HL-60 (cell line): ENCODE measurements around the gene SRSF12.

Source experiments
- DNase-seq, 2 experiments: peaks; one replicate each; pipeline ENCODE4 v3.0.0-alpha.2; 2010 to 2020; ENCODE audit warnings: low read depth in 1 of 2, low spot score in 1 of 2
- H3K27ac ChIP-seq: fragments of 250-450 bp; sonication (Bioruptor Pico); replicated peaks from 2 replicates; pipeline ENCODE4 v1.5.1; 2020; ENCODE audit warnings: mild to moderate bottlenecking, moderate library complexity
- H3K27me3 ChIP-seq: fragments of 250-450 bp; sonication (Bioruptor Pico); 2 replicates; pipeline ENCODE4 v1.5.1; 2021; ENCODE audit warnings: mild to moderate bottlenecking, moderate library complexity; ENCODE audit not compliant: insufficient read depth, poor library complexity, severe bottlenecking
- H3K4me3 ChIP-seq: replicated peaks from 2 replicates; pipeline ENCODE4 v1.5.1; 2011; ENCODE audit warnings: mild to moderate bottlenecking, control low read depth, low read length; ENCODE audit not compliant: insufficient read depth
- CTCF ChIP-seq: IDR thresholded peaks from one replicate; pipeline ENCODE4 v1.5.1; 2011; ENCODE audit warnings: low read length, control low read depth, inconsistent platforms; ENCODE audit not compliant: insufficient read depth
- GABPA ChIP-seq: IDR thresholded peaks from 2 replicates; pipeline ENCODE4 v1.6.1; 2012; ENCODE audit warnings: low read depth
- POLR2AphosphoS5 ChIP-seq: IDR thresholded peaks from 2 replicates; pipeline ENCODE4 v1.6.1; 2012; ENCODE audit warnings: low read depth
- REST ChIP-seq: IDR thresholded peaks from 2 replicates; pipeline ENCODE4 v1.6.1; 2012; ENCODE audit warnings: low read depth; ENCODE audit not compliant: insufficient replicate concordance
- SPI1 ChIP-seq: IDR thresholded peaks from 2 replicates; pipeline ENCODE4 v1.6.1; 2012; ENCODE audit warnings: low read depth, mild to moderate bottlenecking, borderline replicate concordance

SRSF12 gene

GRCh38 chr6:89073014-89073620 is 44.8 kb downstream of the SRSF12 start:
- Histone ChIP-seq H3K27ac (peak overlapping the region; percentile 94), H3K27me3 (no peaks in the 10 kb centered on the region), H3K4me3 (0 out of 2 replicates have a peak overlapping the region, but pooled peaks have one; percentile 2)
- peak; percentile 78 to 95 for DNase-seq
- TF ChIP-seq CTCF, result no peak
- TF ChIP-seq REST, result no peak
- TF ChIP-seq SPI1, result peak; percentile 67
- TF ChIP-seq POLR2AphosphoS5, result peak; percentile 94

GRCh38 chr6:89071036-89071435 is 46.8 kb downstream of the SRSF12 start:
- no peak for DNase-seq

More at GRCh38 chr6:89071036-89071435, 46.8 kb downstream of the SRSF12 start:
- Histone ChIP-seq H3K27ac (peak overlapping the region; percentile 94), H3K4me3 (no peak overlapping the region), H3K27me3 (no peaks in the 10 kb centered on the region)
- TF ChIP-seq REST (no peak), POLR2AphosphoS5 (no peak), SPI1 (no peak), GABPA (no peak), CTCF (no peak)
